ENCODE measurements around the gene SCYGR4. TPM values are rescaled to one million over a fixed set of nuclear protein-coding genes. Genes with fewer than 3 reads are reported as not detected.
"Not testable (repeated sequence)": the region's sequence is repeated elsewhere in the genome, so short reads cannot be mapped to it uniquely, and the experiment has no call there.

The SCYGR4 gene
- total RNA-seq, 1 donor from 2014 or later: not detected

- H3K27me3 Mint-ChIP-seq (ENCODE audit: low read depth, unreplicated experiment): no peaks in the 10 kb centered on the region
- H3K4me1 Mint-ChIP-seq (ENCODE audit: low read depth, unreplicated experiment): peaks cover 9% of the 10 kb centered on the region
Observed at GRCh38 chr2:227665189-227665940, 48.1 kb downstream of the SCYGR4 start.

GRCh38 chr2:227666631-227667170 is 49.4 kb downstream of the SCYGR4 start, which contains the start of gene SCYGR5:
TSS of gene SCYGR5 (plus strand) at chr2:227666804. CDS start at chr2:227666804, 0 bp downstream.
- H3K9ac ChIP-seq (ENCODE audit: low read length); H3K27ac Mint-ChIP-seq (ENCODE audit: unreplicated experiment); H3K27me3 Mint-ChIP-seq (ENCODE audit: low read depth, unreplicated experiment); H3K4me3 ChIP-seq (ENCODE audit: insufficient read depth, low read depth, low read length); H3K9me3 Mint-ChIP-seq (ENCODE audit: unreplicated experiment); H3K9me3 ChIP-seq (ENCODE audit: insufficient read depth, low read depth, low read length); H3K36me3 Mint-ChIP-seq (ENCODE audit: low read depth, unreplicated experiment); H3K4me1 ChIP-seq (ENCODE audit: insufficient read depth, low read length); H3K27me3 ChIP-seq (ENCODE audit: insufficient read depth, low read length); H4K20me1 ChIP-seq (ENCODE audit: insufficient read depth, low read length); H2AFZ ChIP-seq (ENCODE audit: low read depth, low read length); H3K36me3 ChIP-seq (ENCODE audit: insufficient read depth, low read length); H3K27ac ChIP-seq (ENCODE audit: low read depth, low read length); H3K4me3 Mint-ChIP-seq (ENCODE audit: unreplicated experiment); FAIRE-seq; H3K79me2 ChIP-seq (ENCODE audit: insufficient read depth, low read length); H3K4me1 Mint-ChIP-seq (ENCODE audit: low read depth, unreplicated experiment); H3K4me2 ChIP-seq (ENCODE audit: low read length); DNase-seq (ENCODE audit: low read depth): not testable (repeated sequence)

More at GRCh38 chr2:227665189-227665940, 48.1 kb downstream of the SCYGR4 start:
- no peak for DNase-seq (ENCODE audit: low read depth)
- TF ChIP-seq CTCF (IDR thresholded peaks at IDR 0.05; ENCODE audit: insufficient read depth, low read depth, low read length) (no peak), EZH2 (IDR thresholded peaks at IDR 0.05; ENCODE audit: insufficient read depth, low read length) (no peak)
- Histone ChIP-seq H3K4me2 (ENCODE audit: low read length) (no peak overlapping the region), H3K36me3 (ENCODE audit: insufficient read depth, low read length) (no peaks in the 10 kb centered on the region), H3K4me3 (ENCODE audit: insufficient read depth, low read depth, low read length) (no peak overlapping the region), H3K27me3 (ENCODE audit: insufficient read depth, low read length) (no peaks in the 10 kb centered on the region), H3K79me2 (ENCODE audit: insufficient read depth, low read length) (no peaks in the 10 kb centered on the region), H3K27ac (ENCODE audit: low read depth, low read length) (no peak overlapping the region), H2AFZ (ENCODE audit: low read depth, low read length) (no peak overlapping the region), H3K9ac (ENCODE audit: low read length) (no peak overlapping the region), H3K4me1 (ENCODE audit: insufficient read depth, low read length) (no peaks in the 10 kb centered on the region), H3K9me3 (ENCODE audit: insufficient read depth, low read depth, low read length) (no peaks in the 10 kb centered on the region), H4K20me1 (ENCODE audit: insufficient read depth, low read length) (no peaks in the 10 kb centered on the region)
- Mint-ChIP-seq H3K9me3 (ENCODE audit: unreplicated experiment) (no peaks in the 10 kb centered on the region), H3K36me3 (ENCODE audit: low read depth, unreplicated experiment) (no peaks in the 10 kb centered on the region), H3K4me3 (ENCODE audit: unreplicated experiment) (no peak overlapping the region), H3K27ac (ENCODE audit: unreplicated experiment) (no peak overlapping the region)
- FAIRE-seq: no peak

Other genes with a start within 250 kb of the SCYGR4 start
- not detected in 2 replicates for gene TM4SF20, start 238.2 kb upstream of the SCYGR4 start, total RNA-seq
- not detected in 2 replicates for gene SCYGR1, start 229.5 kb upstream of the SCYGR4 start, total RNA-seq
- 84.1 and 87.9 TPM in 2 replicates for gene AGFG1, start 145.3 kb upstream of the SCYGR4 start, total RNA-seq
- not detected in 2 replicates for gene SCYGR2, start 18.6 kb upstream of the SCYGR4 start, total RNA-seq
- gene SCYGR3, start 2.7 kb upstream of the SCYGR4 start, total RNA-seq: not detected in 2 replicates
- not detected in 2 replicates for gene SCYGR5, start 49.3 kb downstream of the SCYGR4 start, total RNA-seq
- 0.12 and 0.14 TPM in 2 replicates for gene SLC19A3, start 100.5 kb downstream of the SCYGR4 start, total RNA-seq
- not detected in 2 replicates for gene SCYGR6, start 107.3 kb downstream of the SCYGR4 start, total RNA-seq
- gene SCYGR7, start 110.8 kb downstream of the SCYGR4 start, total RNA-seq: not detected in 2 replicates
- not detected in 2 replicates for gene SCYGR8, start 128.4 kb downstream of the SCYGR4 start, total RNA-seq
- not detected in 2 replicates for gene CCL20, start 196.3 kb downstream of the SCYGR4 start, total RNA-seq